Mesenchymal stem cell (in vitro differentiated cells and primary cell): ENCODE results near the gene RALGPS1.

Source experiments
- DNase-seq: peaks from one replicate; pipeline ENCODE4 v3.0.0-alpha.2; 2013
- H2AFZ ChIP-seq: one replicate; pipeline ENCODE4 v1.6.1; 2013; ENCODE audit warnings: low read depth, mild to moderate bottlenecking, control low read depth, inconsistent platforms, low read length, moderate library complexity
- H2AK5ac ChIP-seq: 2 replicates; pipeline ENCODE4 v1.6.1; 2013; ENCODE audit warnings: low read length, moderate library complexity, mild to moderate bottlenecking, inconsistent platforms; ENCODE audit not compliant: severe bottlenecking
- H2BK120ac ChIP-seq: one replicate; pipeline ENCODE4 v1.6.1; 2013; ENCODE audit warnings: low read depth, mild to moderate bottlenecking, inconsistent platforms, low read length, moderate library complexity
- H2BK12ac ChIP-seq, 2 experiments: one replicate each; pipeline ENCODE4 v1.6.1; 2013; ENCODE audit warnings: inconsistent platforms in 2 of 2, low read length in 2 of 2, mild to moderate bottlenecking in 2 of 2, moderate library complexity in 2 of 2, control low read depth in 1 of 2
- H2BK15ac ChIP-seq: one replicate; pipeline ENCODE4 v1.6.1; 2013; ENCODE audit warnings: mild to moderate bottlenecking, low read depth, inconsistent platforms; ENCODE audit not compliant: poor library complexity, severe bottlenecking
- H2BK5ac ChIP-seq: 2 replicates; pipeline ENCODE4 v1.6.1; 2013; ENCODE audit warnings: low read depth, mild to moderate bottlenecking, low read length, control low read depth, inconsistent platforms; ENCODE audit not compliant: poor library complexity, severe bottlenecking
- H3K14ac ChIP-seq, 2 experiments: one replicate each; pipeline ENCODE4 v1.6.1; 2013; ENCODE audit warnings: inconsistent platforms in 2 of 2, low read length in 2 of 2, control low read depth in 1 of 2, mild to moderate bottlenecking in 1 of 2, moderate library complexity in 1 of 2
- H3K18ac ChIP-seq, 2 experiments: one replicate each; pipeline ENCODE4 v1.6.1; 2013; ENCODE audit warnings: inconsistent platforms in 2 of 2, low read length in 2 of 2, control low read depth in 1 of 2, low read depth in 1 of 2, mild to moderate bottlenecking in 1 of 2
- H3K23ac ChIP-seq, 2 experiments: one replicate each; pipeline ENCODE4 v1.6.1; 2013; ENCODE audit warnings: inconsistent platforms in 2 of 2, low read length in 2 of 2, mild to moderate bottlenecking in 2 of 2, moderate library complexity in 2 of 2, control low read depth in 1 of 2
- H3K27ac ChIP-seq: 2 replicates; pipeline ENCODE4 v1.5.1; 2013; ENCODE audit warnings: mild to moderate bottlenecking, moderate library complexity, low read length, control low read depth, inconsistent platforms; ENCODE audit not compliant: poor library complexity, severe bottlenecking
- H3K27me3 ChIP-seq, 2 experiments: 2 replicates each; pipeline versions ENCODE4 v1.6.1 to v1.7.0; 2013; ENCODE audit warnings: low read length in 2 of 2, mild to moderate bottlenecking in 2 of 2, moderate library complexity in 2 of 2, control low read depth in 1 of 2, inconsistent platforms in 1 of 2; ENCODE audit not compliant: control insufficient read depth in 1 of 2, insufficient read depth in 1 of 2
- H3K36me3 ChIP-seq, 2 experiments: 2 replicates each; pipeline versions ENCODE4 v1.6.1 to v1.7.0; 2013; ENCODE audit warnings: low read length in 2 of 2, control low read depth in 1 of 2, inconsistent platforms in 1 of 2, low read depth in 1 of 2, mild to moderate bottlenecking in 1 of 2; ENCODE audit not compliant: insufficient read depth in 2 of 2, control insufficient read depth in 1 of 2
- H3K4ac ChIP-seq, 2 experiments: one replicate each; pipeline ENCODE4 v1.6.1; 2013; ENCODE audit warnings: inconsistent platforms in 2 of 2, low read length in 2 of 2, mild to moderate bottlenecking in 2 of 2, moderate library complexity in 2 of 2, control low read depth in 1 of 2, low read depth in 1 of 2
- H3K4me1 ChIP-seq: 2 replicates; pipeline ENCODE4 v1.6.1; 2013; ENCODE audit warnings: low read depth, low read length, control low read depth; ENCODE audit not compliant: control insufficient read depth, insufficient read depth
- H3K4me2 ChIP-seq: 2 replicates; pipeline ENCODE4 v1.6.1; 2013; ENCODE audit warnings: low read length, mild to moderate bottlenecking, inconsistent platforms; ENCODE audit not compliant: poor library complexity, severe bottlenecking
- H3K4me3 ChIP-seq, 2 experiments: 2 replicates each; pipeline versions ENCODE4 v1.5.1 to v1.7.0; 2013; ENCODE audit warnings: low read length in 2 of 2, mild to moderate bottlenecking in 2 of 2, control low read depth in 1 of 2, low read depth in 1 of 2; ENCODE audit not compliant: insufficient read depth in 1 of 2
- H3K79me1 ChIP-seq: replicated peaks from 2 replicates; pipeline ENCODE4 v1.6.1; 2013; ENCODE audit warnings: mild to moderate bottlenecking, control low read depth, low read length, inconsistent platforms; ENCODE audit not compliant: poor library complexity, severe bottlenecking
- H3K9ac ChIP-seq: 2 replicates; pipeline ENCODE4 v1.7.0; 2013; ENCODE audit warnings: mild to moderate bottlenecking, low read length, moderate library complexity
- H3K9me3 ChIP-seq: 2 replicates; pipeline ENCODE4 v1.7.0; 2013; ENCODE audit warnings: mild to moderate bottlenecking, low read length; ENCODE audit not compliant: control insufficient read depth
- H4K8ac ChIP-seq: one replicate; pipeline ENCODE4 v1.6.1; 2013; ENCODE audit warnings: inconsistent platforms, mild to moderate bottlenecking, low read length, moderate library complexity
- H4K91ac ChIP-seq: one replicate; pipeline ENCODE4 v1.6.1; 2013; ENCODE audit warnings: mild to moderate bottlenecking, low read length, inconsistent platforms
- WGBS: methylation state at CpG from one replicate; pipeline ENCODE4 v1.1.7; 2013; ENCODE audit warnings: mixed read lengths; 5-methylcytosine and 5-hydroxymethylcytosine counted together

Gene RALGPS1

DNA sequence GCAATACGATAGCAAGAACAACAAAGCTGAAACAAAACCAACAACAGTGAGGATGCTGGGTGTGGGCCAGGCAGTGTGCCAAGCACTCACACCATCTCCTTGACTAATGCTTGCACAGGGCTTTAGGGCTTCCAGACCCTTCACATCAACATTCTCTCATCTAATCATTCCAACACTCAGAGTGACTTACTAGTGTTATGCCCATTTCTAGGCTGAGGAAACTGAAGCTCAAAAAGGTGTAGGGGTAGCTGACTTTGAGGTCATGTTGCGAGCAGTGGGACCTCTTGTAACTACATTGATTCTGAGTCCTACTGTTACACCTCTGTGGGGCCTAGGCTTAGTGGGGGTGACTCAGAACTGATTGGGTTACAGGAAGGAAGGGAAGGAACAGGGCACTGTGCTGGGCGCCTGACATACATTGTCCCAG is 198.2 kb downstream of the RALGPS1 start:
- H3K36me3 ChIP-seq = peaks cover 2 to 59% of the 10 kb centered on the region in 2 experiments
- H2BK120ac ChIP-seq = no peak overlapping the region
- 100% methylated on average over 3 of the region's 3 CpGs for WGBS
- no peak overlapping the region for H3K9ac ChIP-seq
- H4K91ac ChIP-seq = no peak overlapping the region
- no peak overlapping the region for H3K4me2 ChIP-seq
- H3K27ac ChIP-seq = no peak overlapping the region
- no peak overlapping the region for H2BK12ac ChIP-seq
- H2BK15ac ChIP-seq = no peak overlapping the region
- no peak overlapping the region for H3K18ac ChIP-seq
- H3K14ac ChIP-seq = no peak overlapping the region
- DNase-seq = no peak
- H3K4me1 ChIP-seq = peaks cover 4% of the 10 kb centered on the region
- no peaks in the 10 kb centered on the region for H3K79me1 ChIP-seq
- peaks cover 0 to 10% of the 10 kb centered on the region in 2 experiments for H3K27me3 ChIP-seq
- no peak overlapping the region for H2BK5ac ChIP-seq
- H3K9me3 ChIP-seq = no peaks in the 10 kb centered on the region
- H3K4me3 ChIP-seq = no peak overlapping the region
- no peak overlapping the region for H2AFZ ChIP-seq
- no peak overlapping the region for H3K23ac ChIP-seq
- H4K8ac ChIP-seq = no peak overlapping the region
- H3K4ac ChIP-seq = no peak overlapping the region
- no peak overlapping the region for H2AK5ac ChIP-seq

DNA sequence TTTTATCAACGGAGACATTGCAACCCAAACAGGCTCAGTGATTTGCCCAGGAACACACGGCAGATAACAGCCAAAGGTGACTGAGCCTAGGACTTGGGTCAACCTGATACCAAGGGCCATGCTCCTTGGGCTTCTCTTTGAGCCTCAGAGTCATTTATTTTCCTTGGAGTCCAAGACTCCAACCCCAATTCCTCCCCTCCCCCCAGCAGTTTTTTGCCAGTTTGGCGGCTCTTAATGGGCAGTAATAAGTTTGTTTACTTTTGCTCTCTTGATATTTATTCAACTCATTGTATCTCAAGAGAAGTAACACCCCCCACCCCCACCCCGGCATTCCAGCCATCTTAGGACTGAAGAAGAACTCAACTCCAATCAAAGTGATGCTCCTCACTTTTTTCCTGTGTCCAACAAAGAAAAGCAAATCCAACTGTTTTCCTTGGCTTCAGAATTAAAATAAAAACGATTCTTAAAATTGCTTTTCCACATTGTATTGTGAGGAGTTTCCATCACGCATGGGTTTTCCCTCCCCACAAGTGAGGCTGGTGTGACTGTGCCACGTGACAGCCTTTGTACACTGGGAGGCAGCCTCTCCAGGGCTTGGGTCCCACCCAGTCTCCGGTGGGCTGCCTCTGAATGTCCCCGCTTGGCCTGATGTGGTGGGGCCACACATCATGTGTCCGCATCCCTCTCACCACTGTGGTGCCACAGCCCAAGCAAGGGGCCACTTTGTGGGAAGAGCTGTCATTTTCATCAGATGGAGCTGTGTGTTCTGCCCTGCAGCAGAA is 198.8 kb downstream of the RALGPS1 start:
- H2AK5ac ChIP-seq = no peak overlapping the region
- no peak overlapping the region for H3K27ac ChIP-seq
- no peak overlapping the region for H2BK5ac ChIP-seq
- 93% methylated on average over 10 of the region's 10 CpGs for WGBS
- H2BK15ac ChIP-seq = no peak overlapping the region
- no peak overlapping the region for H4K8ac ChIP-seq
- peaks cover 0 to 58% of the 10 kb centered on the region in 2 experiments for H3K36me3 ChIP-seq
- no peak overlapping the region for H3K4me3 ChIP-seq
- peaks cover 0 to 10% of the 10 kb centered on the region in 2 experiments for H3K27me3 ChIP-seq
- no peak overlapping the region for H3K14ac ChIP-seq
- DNase-seq = no peak
- no peak overlapping the region for H3K23ac ChIP-seq
- H4K91ac ChIP-seq = no peak overlapping the region
- no peaks in the 10 kb centered on the region for H3K79me1 ChIP-seq
- H3K4me2 ChIP-seq = no peak overlapping the region
- H3K18ac ChIP-seq = peak overlapping the region in 1 of 2 experiments; percentile 58
- peak overlapping the region in 1 of 2 experiments; percentile 26 for H3K4ac ChIP-seq
- no peak overlapping the region for H2BK120ac ChIP-seq
- H3K4me1 ChIP-seq = peaks cover 3% of the 10 kb centered on the region
- no peak overlapping the region for H2AFZ ChIP-seq
- H3K9me3 ChIP-seq = no peaks in the 10 kb centered on the region
- no peak overlapping the region for H2BK12ac ChIP-seq
- H3K9ac ChIP-seq = no peak overlapping the region

DNA sequence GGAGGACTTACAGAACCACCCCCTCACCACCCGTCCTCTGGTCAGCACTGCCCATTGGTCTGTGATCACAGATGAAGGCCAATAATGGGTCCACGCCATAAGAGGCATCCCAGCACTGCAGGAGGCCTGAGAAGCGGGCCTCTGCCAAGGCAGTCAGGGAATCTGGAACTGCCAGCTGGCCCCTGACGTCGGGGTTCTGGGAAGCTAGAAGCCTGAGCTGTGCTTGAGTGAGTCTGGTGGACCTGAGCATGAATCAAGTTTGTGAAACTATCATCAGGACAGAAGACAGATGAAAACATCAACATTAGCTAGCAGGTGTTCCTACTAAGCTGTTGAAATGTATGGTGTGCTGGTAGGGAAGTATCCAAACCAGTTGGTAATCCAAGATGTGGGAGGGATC is 200.0 kb downstream of the RALGPS1 start:
- Histone ChIP-seq H3K4me1 (peaks cover 3% of the 10 kb centered on the region), H3K4me3 (no peak overlapping the region)
- WGBS = 94% methylated on average over 5 of the region's 5 CpGs

DNA sequence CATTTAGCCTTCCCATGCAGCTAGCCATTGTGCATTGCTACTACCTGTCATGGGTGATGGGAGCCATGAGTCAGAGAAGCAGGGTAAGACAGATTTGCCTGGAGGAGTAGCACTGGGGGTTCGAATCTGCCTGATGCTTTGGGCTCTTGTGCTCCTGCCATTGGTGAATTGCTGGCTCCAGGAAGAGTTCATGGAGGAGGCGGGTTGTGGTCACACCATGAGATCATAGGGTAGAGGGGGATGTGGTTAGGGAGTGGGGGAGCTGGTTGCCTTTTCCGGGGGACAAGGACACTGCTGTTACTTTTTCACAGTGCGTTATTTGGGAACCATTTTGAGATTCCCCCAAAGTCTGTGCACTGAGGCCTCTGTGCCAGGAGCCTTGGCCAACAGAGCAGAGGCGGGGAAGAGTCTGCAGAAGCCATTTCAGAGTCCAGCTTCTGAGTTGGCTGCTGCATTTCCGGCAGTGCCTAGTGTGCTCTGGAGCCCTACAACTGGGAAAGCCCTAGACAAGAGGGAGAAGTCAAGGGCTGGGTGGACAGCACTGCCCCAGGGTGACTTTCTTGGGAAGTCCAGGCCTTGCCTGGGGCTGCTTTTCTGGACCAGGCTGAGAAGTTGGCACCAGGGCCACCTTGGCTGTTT is 201.6 kb downstream of the RALGPS1 start:
- Histone ChIP-seq H2BK5ac (no peak overlapping the region), H2BK15ac (no peak overlapping the region), H2AFZ (no peak overlapping the region), H4K91ac (no peak overlapping the region), H2BK120ac (no peak overlapping the region), H2BK12ac (no peak overlapping the region), H3K79me1 (peaks cover 1% of the 10 kb centered on the region), H3K27me3 (peaks cover 0 to 3% of the 10 kb centered on the region in 2 experiments), H3K27ac (no peak overlapping the region), H3K9ac (no peak overlapping the region), H3K4me1 (peaks cover 3% of the 10 kb centered on the region), H3K36me3 (peaks cover 0 to 60% of the 10 kb centered on the region in 2 experiments), H3K4ac (no peak overlapping the region), H3K14ac (no peak overlapping the region), H3K4me2 (no peak overlapping the region), H2AK5ac (no peak overlapping the region), H3K4me3 (peak overlapping the region in 1 of 2 experiments; percentile 26), H3K23ac (no peak overlapping the region), H3K9me3 (no peaks in the 10 kb centered on the region), H3K18ac (no peak overlapping the region), H4K8ac (no peak overlapping the region)
- no peak for DNase-seq
- 96% methylated on average over 6 of the region's 6 CpGs for WGBS

More for the DNA sequence above, 200.0 kb downstream of the RALGPS1 start:
- H2AK5ac ChIP-seq = no peak overlapping the region
- peaks cover 0 to 7% of the 10 kb centered on the region in 2 experiments for H3K27me3 ChIP-seq
- no peak overlapping the region for H2BK12ac ChIP-seq
- H2BK120ac ChIP-seq = no peak overlapping the region
- H4K91ac ChIP-seq = no peak overlapping the region
- H3K9ac ChIP-seq = no peak overlapping the region
- no peak overlapping the region for H3K18ac ChIP-seq
- H2BK5ac ChIP-seq = no peak overlapping the region
- no peak overlapping the region for H3K14ac ChIP-seq
- no peaks in the 10 kb centered on the region for H3K9me3 ChIP-seq
- no peak overlapping the region for H2AFZ ChIP-seq
- peak overlapping the region; percentile 16 for H4K8ac ChIP-seq
- H3K27ac ChIP-seq = no peak overlapping the region
- no peak for DNase-seq
- no peak overlapping the region for H3K4me2 ChIP-seq
- H3K4ac ChIP-seq = no peak overlapping the region
- H3K23ac ChIP-seq = no peak overlapping the region
- no peak overlapping the region for H2BK15ac ChIP-seq
- H3K36me3 ChIP-seq = peaks cover 0 to 58% of the 10 kb centered on the region in 2 experiments
- H3K79me1 ChIP-seq = no peaks in the 10 kb centered on the region
